22Rv1 (cell line): Measurements from ENCODE around the gene C16orf89.
"Not testable (repeated sequence)": the region's sequence is repeated elsewhere in the genome, so short reads cannot be mapped to it uniquely, and the experiment has no call there.

Experiments
- H3K27ac ChIP-seq: fragments of 450-650 bp; 2 replicates; pipeline ENCODE4 v1.5.1; 2017
- CTCF ChIP-seq: fragments of 450-650 bp; IDR thresholded peaks from 2 replicates; pipeline ENCODE4 v1.5.1; 2017; ENCODE audit warnings: mild to moderate bottlenecking
- ZFX ChIP-seq: fragments of 450-650 bp; IDR thresholded peaks from 2 replicates; pipeline ENCODE4 v1.6.1; 2017; ENCODE audit warnings: antibody characterized with exemption, borderline replicate concordance

The C16orf89 gene

GRCh38 chr16:5088936-5089335 is 23.2 kb upstream of the C16orf89 start:
- not testable (repeated sequence) for H3K27ac ChIP-seq

GRCh38 chr16:5088086-5088790 is 22.5 kb upstream of the C16orf89 start:
- H3K27ac ChIP-seq, result not testable (repeated sequence)

GRCh38 chr16:5085716-5086115 is 20.0 kb upstream of the C16orf89 start:
- H3K27ac ChIP-seq, result not testable (repeated sequence)

GRCh38 chr16:5084802-5085201 is 19.0 kb upstream of the C16orf89 start:
- TF ChIP-seq CTCF, result peak; percentile 77
- H3K27ac ChIP-seq, result not testable (repeated sequence)

GRCh38 chr16:5084099-5084731 is 18.5 kb upstream of the C16orf89 start:
- H3K27ac ChIP-seq, result not testable (repeated sequence)

GRCh38 chr16:5083646-5084045 is 17.9 kb upstream of the C16orf89 start:
- not testable (repeated sequence) for H3K27ac ChIP-seq

GRCh38 chr16:5080996-5081395 is 15.2 kb upstream of the C16orf89 start:
- H3K27ac ChIP-seq, result not testable (repeated sequence)

GRCh38 chr16:5080461-5080860 is 14.7 kb upstream of the C16orf89 start:
- H3K27ac ChIP-seq, result not testable (repeated sequence)

GRCh38 chr16:5078626-5079025 is 12.9 kb upstream of the C16orf89 start:
- TF ChIP-seq CTCF, result no peak
- TF ChIP-seq ZFX, result no peak
- no peak overlapping the region for H3K27ac ChIP-seq

GRCh38 chr16:5077304-5077703 is 11.5 kb upstream of the C16orf89 start:
- H3K27ac ChIP-seq, result no peak overlapping the region
- no peak for TF ChIP-seq ZFX

- TF ChIP-seq ZFX (no peak), CTCF (no peak)
- no peak overlapping the region for H3K27ac ChIP-seq
These were observed 9.9 kb upstream of the C16orf89 start for GRCh38 chr16:5075637-5076036.

- H3K27ac ChIP-seq, result not testable (repeated sequence)
These were observed 8.0 kb upstream of the C16orf89 start for GRCh38 chr16:5073771-5074170.

- H3K27ac ChIP-seq, result no peak overlapping the region
- TF ChIP-seq CTCF (no peak), ZFX (no peak)
These were observed 7.5 kb upstream of the C16orf89 start for GRCh38 chr16:5073279-5073629.
